Activated T-cell treated with anti-CD3 and anti-CD28 coated beads, Interleukin-2, amount 50 U/mL, for 4 hours (primary cell): ENCODE measurements around the gene POLR1B. TPM values are rescaled to one million over a fixed set of nuclear protein-coding genes. Genes with fewer than 3 reads are reported as not detected.
"Not testable (repeated sequence)": the region's sequence is repeated elsewhere in the genome, so short reads cannot be mapped to it uniquely, and the experiment has no call there.

ENCODE experiments used
- ATAC-seq, 2 donors: fragments of 200-7000 bp; cut with Tn5 transposase; one replicate each; pipeline ENCODE4 v1.10.0; 2021
- DNase-seq: peaks from one replicate; pipeline ENCODE4 v3.0.0-alpha.2; 2020
- H3K27me3 Mint-ChIP-seq: one replicate; pipeline ENCODE4 v1.8.0; 2021; ENCODE audit warnings: low read depth, mixed read lengths
- H3K36me3 Mint-ChIP-seq: one replicate; pipeline ENCODE4 v1.8.0; 2022; ENCODE audit warnings: mixed read lengths; ENCODE audit not compliant: insufficient read depth
- H3K4me1 Mint-ChIP-seq: one replicate; pipeline ENCODE4 v1.8.0; 2021; ENCODE audit warnings: low read depth, mixed read lengths
- H3K4me3 Mint-ChIP-seq: one replicate; pipeline ENCODE4 v1.8.0; 2021; ENCODE audit warnings: mild to moderate bottlenecking, moderate library complexity, mixed read lengths
- H3K9me3 Mint-ChIP-seq: one replicate; pipeline ENCODE4 v1.8.0; 2021; ENCODE audit warnings: mixed read lengths
- total RNA-seq, 3 donors: library from RNA; stranded (reverse); gene quantifications; one replicate each; pipeline ENCODE4 v1.2.1, GENCODE V29; 2021

The POLR1B gene
- total RNA-seq, 3 donors from 2014 or later: 79.8 to 104 (median 89.8) TPM

DNA sequence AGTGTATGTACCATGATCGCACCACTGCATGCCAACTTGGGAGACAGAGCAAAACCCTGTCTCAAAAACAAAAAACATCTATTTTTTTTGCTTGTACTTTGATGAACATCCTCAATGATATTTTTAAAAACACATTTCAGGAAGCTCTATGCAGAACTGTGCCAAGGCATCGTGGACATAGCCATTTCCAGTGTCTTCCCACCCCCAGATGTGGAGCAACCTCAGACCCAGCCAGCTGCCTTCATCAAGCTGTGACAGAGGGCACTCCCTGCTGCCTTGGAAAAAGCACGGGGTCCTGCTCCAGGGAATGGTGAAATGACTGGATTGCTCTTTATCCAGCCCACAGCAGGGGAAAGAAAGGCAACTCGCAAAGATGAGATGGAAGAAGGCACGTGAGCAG is 13.7 kb upstream of the POLR1B start:
- Mint-ChIP-seq H3K4me1 (no peaks in the 10 kb centered on the region), H3K4me3 (no peak overlapping the region), H3K36me3 (peaks cover 40% of the 10 kb centered on the region), H3K27me3 (no peaks in the 10 kb centered on the region), H3K9me3 (no peaks in the 10 kb centered on the region)
- no peak for ATAC-seq
- DNase-seq: no peak

DNA sequence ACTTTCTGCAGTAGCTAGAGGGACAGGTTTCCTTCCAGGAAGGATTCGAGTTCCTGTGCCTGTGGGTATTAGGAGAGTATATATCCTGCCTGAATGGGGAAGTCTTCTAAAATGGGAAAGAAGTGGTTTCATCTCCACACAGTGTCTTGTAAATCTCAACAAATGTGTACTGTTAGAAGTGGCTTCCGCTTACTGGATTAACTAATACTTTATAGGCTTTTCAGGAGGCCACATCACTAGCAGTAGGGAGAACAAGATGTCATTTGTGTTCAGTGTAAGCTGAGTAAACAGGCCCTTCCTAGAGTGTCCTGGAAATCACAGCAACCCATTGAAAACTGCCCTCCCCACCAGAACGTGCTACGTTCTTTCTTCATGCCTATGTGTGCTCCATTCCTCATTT is 12.5 kb upstream of the POLR1B start:
- Mint-ChIP-seq H3K27me3 (no peaks in the 10 kb centered on the region), H3K9me3 (no peaks in the 10 kb centered on the region), H3K36me3 (peaks cover 33% of the 10 kb centered on the region), H3K4me1 (no peaks in the 10 kb centered on the region), H3K4me3 (no peak overlapping the region)
- DNase-seq: no peak
- no peak for ATAC-seq

DNA sequence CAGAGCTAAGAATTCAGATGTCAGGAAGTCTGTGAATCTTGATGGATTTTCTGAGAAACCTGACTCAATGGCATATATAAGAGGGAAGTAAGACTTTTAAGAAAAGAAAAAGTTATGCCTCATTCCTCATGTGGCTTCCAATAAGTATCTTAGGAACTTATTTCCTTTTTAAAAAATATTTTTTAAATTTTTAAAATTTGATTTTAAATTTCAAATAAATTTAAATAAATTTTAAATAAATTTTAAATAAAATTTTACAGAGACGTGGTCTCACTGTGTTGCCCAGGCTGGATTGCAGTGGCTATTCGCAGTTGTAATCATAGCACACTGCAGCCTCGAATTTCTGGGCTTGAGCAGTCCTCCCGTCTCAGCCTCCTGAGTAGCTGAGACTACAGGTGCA is 11.5 kb upstream of the POLR1B start:
- no peaks in the 10 kb centered on the region for H3K9me3 Mint-ChIP-seq
- peaks cover 30% of the 10 kb centered on the region for H3K36me3 Mint-ChIP-seq
- ATAC-seq (no peak), DNase-seq (no peak)
- no peaks in the 10 kb centered on the region for H3K4me1 Mint-ChIP-seq
- no peaks in the 10 kb centered on the region for H3K27me3 Mint-ChIP-seq
- no peak overlapping the region for H3K4me3 Mint-ChIP-seq

DNA sequence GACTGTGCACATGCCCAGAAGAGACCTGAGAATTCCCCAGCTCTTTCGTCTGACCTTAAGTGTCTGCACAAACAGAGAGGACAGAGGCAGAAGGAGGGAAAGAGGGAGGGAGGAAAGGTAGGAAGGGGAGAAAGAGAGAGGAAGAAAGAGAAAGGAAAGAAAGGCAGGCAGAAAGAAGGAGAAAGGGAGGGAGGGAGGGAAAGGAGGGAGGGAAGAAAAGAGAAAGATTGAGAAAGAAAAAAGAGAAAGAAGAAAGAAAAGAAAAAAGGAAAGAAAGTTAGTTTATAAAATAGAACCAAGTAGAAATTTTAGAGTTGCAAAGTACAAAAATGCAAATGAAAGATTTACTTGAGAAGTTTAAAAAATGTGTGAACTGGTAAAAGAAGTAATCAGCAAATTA is 7.4 kb upstream of the POLR1B start:
- Mint-ChIP-seq H3K36me3 (peaks cover 13% of the 10 kb centered on the region), H3K9me3 (no peaks in the 10 kb centered on the region), H3K4me3 (no peak overlapping the region), H3K27me3 (no peaks in the 10 kb centered on the region), H3K4me1 (no peaks in the 10 kb centered on the region)
- ATAC-seq: no peak
- DNase-seq: no peak

DNA sequence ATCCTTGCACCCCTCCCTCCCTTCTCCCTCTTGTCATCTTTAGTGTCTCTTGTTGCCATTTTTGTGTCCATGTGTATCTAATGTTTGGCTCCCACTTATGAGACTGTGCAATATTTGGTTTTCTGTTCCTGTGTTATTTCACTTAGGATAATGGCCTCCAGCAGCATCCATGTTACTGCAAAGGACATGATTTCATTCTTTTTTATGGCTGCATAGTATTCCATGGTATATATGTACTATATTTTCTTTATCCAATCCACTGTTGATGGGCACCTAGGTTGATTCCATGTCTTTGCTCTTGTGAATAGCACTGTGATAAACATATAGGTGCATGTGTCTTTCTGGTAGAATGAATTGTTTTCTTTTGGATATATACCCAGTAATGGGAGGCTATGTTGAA is 5.6 kb upstream of the POLR1B start:
- not testable (repeated sequence) for ATAC-seq, DNase-seq, H3K9me3 Mint-ChIP-seq, H3K4me3 Mint-ChIP-seq, H3K27me3 Mint-ChIP-seq, H3K36me3 Mint-ChIP-seq, H3K4me1 Mint-ChIP-seq

DNA sequence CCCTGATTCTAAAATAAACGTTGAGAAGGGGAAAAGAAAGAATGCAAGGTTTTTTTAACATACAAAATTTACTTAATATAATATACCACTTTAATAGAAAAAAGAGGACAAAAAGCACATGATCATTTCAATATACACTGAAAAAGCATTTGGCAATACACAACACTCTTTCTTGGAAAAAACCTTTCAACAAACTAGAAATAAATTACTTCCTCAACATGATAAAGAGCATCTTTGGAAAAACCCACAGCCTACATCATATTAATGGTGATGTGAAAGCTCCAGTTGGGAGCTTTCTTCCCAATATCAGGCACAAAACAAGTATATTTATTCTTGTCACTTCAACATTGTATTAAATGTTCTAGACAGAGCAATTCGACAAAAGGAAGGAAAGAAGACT is 3.0 kb upstream of the POLR1B start:
- no peak for ATAC-seq
- no peaks in the 10 kb centered on the region for H3K9me3 Mint-ChIP-seq
- H3K36me3 Mint-ChIP-seq: no peaks in the 10 kb centered on the region
- H3K4me1 Mint-ChIP-seq: peaks cover 6% of the 10 kb centered on the region
- DNase-seq: no peak
- H3K4me3 Mint-ChIP-seq: no peak overlapping the region
- H3K27me3 Mint-ChIP-seq: no peaks in the 10 kb centered on the region

DNA sequence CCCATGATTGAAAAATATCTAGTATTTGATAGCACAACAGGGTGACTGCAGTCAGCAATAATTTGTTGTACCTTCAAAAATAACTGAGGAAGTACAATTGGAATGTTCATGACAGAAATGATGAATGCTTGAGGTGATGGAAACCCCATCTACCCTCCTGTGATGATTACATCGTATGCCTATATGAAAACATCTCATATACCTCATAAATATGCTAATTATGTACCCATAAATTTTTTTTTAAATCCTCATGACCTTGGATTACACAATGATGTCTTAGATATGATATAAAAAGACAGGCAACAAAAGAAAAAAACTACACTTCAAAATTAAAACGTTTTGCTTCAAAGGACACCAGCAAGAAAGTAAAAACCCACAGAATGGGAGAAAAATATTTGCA is 1.4 kb upstream of the POLR1B start:
- Mint-ChIP-seq H3K4me3 (no peak overlapping the region), H3K4me1 (peaks cover 10% of the 10 kb centered on the region), H3K9me3 (no peaks in the 10 kb centered on the region), H3K36me3 (no peaks in the 10 kb centered on the region), H3K27me3 (no peaks in the 10 kb centered on the region)
- ATAC-seq (no peak), DNase-seq (no peak)

DNA sequence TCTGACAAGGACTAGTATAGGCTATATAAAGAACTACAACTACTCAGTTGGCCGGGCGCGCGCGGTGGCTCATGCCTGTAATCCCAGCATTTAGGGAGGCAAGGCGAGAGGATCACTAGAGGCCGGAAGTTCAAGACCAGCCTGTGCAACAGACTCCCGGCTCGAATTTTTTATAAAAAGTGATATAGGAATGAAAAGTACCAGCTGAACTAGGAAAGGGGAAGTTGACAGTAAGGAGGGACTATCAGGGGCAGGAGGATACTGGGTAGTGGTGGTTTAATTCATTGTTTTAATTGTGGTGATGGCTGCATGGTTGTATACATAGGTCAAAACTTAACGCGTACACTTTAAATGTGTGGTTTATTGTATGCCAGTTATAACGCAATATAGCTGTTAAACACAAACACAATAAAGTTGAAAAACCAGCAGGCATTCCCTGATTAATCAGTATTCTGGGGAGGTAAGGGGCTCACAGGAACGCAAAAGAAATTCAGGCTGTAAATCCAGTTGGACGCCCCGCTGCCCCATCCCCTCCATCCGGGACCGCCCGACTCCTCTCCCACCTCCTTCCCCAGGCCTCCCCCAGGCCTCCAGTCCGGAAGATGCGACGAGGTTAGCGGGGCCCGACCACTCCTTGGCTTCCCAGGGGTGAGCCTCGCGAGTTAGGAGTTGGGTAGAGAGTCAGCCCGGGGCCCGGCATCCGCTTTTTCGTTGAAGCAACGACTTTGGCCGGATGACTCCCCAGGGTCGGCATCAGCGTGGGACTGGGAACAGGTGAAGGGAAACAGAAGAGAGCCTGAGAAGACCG is 746 bp upstream of the POLR1B start:
- H3K9me3 Mint-ChIP-seq: no peaks in the 10 kb centered on the region
- H3K36me3 Mint-ChIP-seq: peaks cover 4% of the 10 kb centered on the region
- ATAC-seq (peak; percentile 74 to 76), DNase-seq (peak; percentile 54)
- no peak overlapping the region for H3K4me3 Mint-ChIP-seq
- peaks cover 10% of the 10 kb centered on the region for H3K4me1 Mint-ChIP-seq
- H3K27me3 Mint-ChIP-seq: no peaks in the 10 kb centered on the region

DNA sequence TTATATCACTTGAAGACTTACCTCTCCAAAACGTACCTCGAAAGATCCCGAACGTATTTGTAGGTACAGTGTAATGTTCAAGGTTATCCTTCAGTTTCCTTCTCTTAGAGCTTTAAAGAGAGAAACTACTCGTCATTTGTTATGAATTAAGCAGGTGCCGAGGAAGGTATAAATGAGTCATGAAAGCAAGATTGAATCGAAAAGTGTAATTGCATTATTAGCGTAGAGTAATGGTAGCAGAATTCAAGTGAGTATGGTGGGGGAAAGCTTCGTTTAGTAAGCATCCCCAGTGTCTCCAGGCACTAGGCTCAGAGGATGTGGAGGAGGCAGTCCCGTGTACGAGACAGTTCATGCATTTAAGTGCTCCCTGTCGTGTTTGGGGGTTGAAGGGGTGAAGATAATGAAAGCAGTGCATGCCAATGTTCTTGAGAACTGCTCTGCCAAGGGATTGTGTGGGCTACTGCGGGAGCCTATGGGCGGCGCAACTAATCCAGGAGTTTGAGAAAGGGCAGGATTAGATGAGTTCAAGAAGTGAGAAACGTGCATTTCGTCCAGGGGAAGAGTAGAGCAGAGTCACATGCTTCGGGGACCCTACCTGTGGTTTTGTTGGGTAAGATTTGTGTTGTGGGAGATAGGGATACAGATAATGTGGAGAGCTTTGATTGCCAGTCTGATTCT is 858 bp downstream of the POLR1B start:
- Mint-ChIP-seq H3K9me3 (no peaks in the 10 kb centered on the region), H3K27me3 (no peaks in the 10 kb centered on the region)

DNA sequence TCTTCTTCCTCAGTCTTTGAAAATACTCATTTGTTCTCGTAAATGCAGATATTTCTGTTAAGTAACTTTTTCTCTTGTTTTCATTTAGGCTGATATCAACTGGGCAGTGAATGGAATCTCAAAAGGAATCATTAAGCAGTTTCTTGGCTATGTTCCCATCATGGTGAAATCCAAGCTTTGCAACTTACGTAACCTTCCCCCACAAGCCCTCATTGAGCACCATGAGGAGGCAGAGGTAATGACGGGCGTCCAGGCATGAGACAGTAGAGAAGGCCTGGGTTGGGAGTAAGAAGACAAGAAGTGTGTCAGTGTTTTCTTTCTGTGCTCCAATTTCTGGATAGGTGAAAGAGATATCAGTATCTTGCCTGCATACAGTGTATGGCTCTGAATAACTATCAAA is 5.1 kb downstream of the POLR1B start:
- no peak overlapping the region for H3K4me3 Mint-ChIP-seq
- H3K36me3 Mint-ChIP-seq: peaks cover 43% of the 10 kb centered on the region
- H3K9me3 Mint-ChIP-seq: no peaks in the 10 kb centered on the region
- ATAC-seq (no peak), DNase-seq (no peak)
- no peaks in the 10 kb centered on the region for H3K27me3 Mint-ChIP-seq
- peaks cover 4% of the 10 kb centered on the region for H3K4me1 Mint-ChIP-seq

More for the DNA sequence above, 858 bp downstream of the POLR1B start:
- H3K4me3 Mint-ChIP-seq: no peak overlapping the region
- no peak for DNase-seq
- ATAC-seq: peak; percentile 44 to 53
- peaks cover 10% of the 10 kb centered on the region for H3K4me1 Mint-ChIP-seq
- H3K36me3 Mint-ChIP-seq: peaks cover 16% of the 10 kb centered on the region

DNA sequence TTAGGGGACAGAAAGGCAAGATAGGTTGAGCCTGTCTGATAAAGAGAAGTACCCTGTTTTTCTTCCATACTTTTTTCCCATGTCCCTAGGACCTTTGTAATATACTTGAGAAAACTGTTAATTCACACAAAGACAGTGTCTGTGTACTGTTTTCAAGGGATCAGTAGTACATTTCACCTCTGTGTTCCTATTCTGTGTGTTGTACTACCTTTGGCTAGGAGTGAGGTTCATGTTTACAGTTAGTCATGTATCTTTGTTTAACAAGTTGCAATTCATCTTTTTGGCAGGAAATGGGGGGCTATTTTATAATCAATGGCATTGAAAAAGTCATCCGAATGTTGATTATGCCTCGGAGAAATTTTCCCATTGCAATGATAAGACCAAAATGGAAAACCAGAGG is 6.7 kb downstream of the POLR1B start:
- ATAC-seq (no peak), DNase-seq (no peak)
- no peaks in the 10 kb centered on the region for H3K27me3 Mint-ChIP-seq
- H3K4me1 Mint-ChIP-seq: peaks cover 4% of the 10 kb centered on the region
- H3K36me3 Mint-ChIP-seq: peaks cover 54% of the 10 kb centered on the region
- no peak overlapping the region for H3K4me3 Mint-ChIP-seq
- no peaks in the 10 kb centered on the region for H3K9me3 Mint-ChIP-seq

DNA sequence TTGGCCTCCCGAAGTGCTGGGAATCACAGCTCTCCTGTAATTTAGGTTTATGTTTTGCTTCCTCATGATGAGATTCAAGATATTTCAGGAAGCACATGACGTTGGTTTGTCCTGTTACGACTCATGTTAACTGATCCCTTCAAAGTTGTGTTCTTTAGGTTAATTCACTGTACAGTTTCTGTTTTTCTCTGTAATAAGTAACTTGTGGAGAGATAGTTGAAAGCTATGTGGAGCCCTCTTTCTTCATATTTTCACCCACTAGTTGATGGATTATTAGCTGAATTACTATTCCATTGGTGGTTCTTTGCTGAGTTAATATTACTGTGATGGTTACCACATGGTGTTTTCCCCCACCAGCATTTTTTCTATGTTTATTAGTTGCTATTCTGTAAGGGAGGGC is 23.8 kb downstream of the POLR1B start:
- H3K4me1 Mint-ChIP-seq: no peaks in the 10 kb centered on the region
- no peak for ATAC-seq
- peaks cover 9% of the 10 kb centered on the region for H3K9me3 Mint-ChIP-seq
- H3K36me3 Mint-ChIP-seq: peaks cover 59% of the 10 kb centered on the region
- no peak for DNase-seq
- H3K27me3 Mint-ChIP-seq: no peaks in the 10 kb centered on the region
- no peak overlapping the region for H3K4me3 Mint-ChIP-seq

DNA sequence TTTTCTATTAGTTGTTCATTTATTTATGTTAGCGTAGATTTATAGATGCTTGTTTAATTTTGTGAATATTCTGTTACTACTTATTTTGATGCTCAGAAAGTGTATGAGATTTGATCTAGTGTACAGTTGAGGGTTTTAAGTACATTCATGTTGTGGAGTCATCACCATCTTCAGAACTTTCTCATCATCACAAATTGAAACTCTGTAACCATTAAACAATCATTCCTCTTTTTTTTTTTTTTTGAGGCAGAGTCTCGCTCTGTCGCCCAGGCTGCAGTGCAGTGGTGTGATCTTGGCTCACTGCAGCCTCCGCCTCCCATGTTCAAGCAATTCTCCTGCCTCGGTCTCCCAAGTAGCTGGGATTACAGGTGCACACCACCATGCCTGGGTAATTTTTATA is 24.2 kb downstream of the POLR1B start:
- H3K36me3 Mint-ChIP-seq: peaks cover 60% of the 10 kb centered on the region
- H3K9me3 Mint-ChIP-seq, H3K4me1 Mint-ChIP-seq, H3K4me3 Mint-ChIP-seq, H3K27me3 Mint-ChIP-seq, DNase-seq, ATAC-seq: not testable (repeated sequence)

DNA sequence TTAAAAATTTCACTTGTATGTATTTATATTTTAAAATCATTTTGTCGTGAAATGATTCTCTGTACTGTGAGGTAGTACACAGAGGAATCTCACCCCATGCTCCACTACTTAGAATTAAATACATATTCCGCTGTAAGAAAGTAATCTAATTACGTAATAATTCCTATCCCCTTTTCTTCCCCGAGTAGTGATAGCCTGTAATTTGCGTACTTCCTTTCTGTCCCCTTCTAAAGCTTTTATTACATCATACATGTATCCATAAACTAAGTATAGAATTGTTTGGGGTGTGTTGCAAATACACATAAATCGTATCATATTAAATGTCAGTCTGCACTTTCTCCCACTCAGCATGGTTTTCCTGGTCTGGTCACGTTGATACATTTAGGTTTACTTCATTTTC is 29.7 kb downstream of the POLR1B start:
- Mint-ChIP-seq H3K27me3 (no peaks in the 10 kb centered on the region), H3K4me3 (no peak overlapping the region), H3K36me3 (peaks cover 80% of the 10 kb centered on the region), H3K9me3 (peaks cover 9% of the 10 kb centered on the region), H3K4me1 (no peaks in the 10 kb centered on the region)
- no peak for ATAC-seq
- DNase-seq: no peak

DNA sequence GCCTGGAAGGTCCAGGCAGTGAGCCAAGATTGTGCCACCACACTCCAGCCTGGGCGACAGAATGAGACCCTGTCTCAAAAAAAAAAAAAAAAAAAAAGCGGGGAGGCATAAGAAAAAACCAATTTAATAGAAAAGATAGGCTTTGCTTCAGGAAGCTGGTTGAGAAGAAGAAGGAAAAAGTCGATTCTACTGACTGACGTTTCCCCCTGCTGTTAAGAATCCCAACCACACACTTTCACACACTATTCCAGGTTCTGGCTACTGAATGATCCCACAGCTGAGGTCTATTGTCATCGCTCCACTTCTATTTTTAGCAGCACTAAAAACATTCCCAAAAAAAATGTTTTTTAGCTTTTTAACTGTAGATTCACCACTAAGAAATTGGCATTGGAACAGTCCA is 35.5 kb downstream of the POLR1B start:
- H3K36me3 Mint-ChIP-seq: peaks cover 37% of the 10 kb centered on the region
- DNase-seq: no peak
- peaks cover 6% of the 10 kb centered on the region for H3K4me1 Mint-ChIP-seq
- H3K4me3 Mint-ChIP-seq: no peak overlapping the region
- ATAC-seq: no peak
- H3K27me3 Mint-ChIP-seq: no peaks in the 10 kb centered on the region
- H3K9me3 Mint-ChIP-seq: no peaks in the 10 kb centered on the region
